HCT116 (cell line): ENCODE results near the gene FGFR3. TPM values are rescaled to one million over a fixed set of nuclear protein-coding genes. Genes with fewer than 3 reads are reported as not detected.

ENCODE experiments used
- ATAC-seq: fragments of 200-7000 bp; cut with Tn5 transposase; 2 replicates; pipeline ENCODE4 v1.9.1; 2020; ENCODE audit warnings: mild to moderate bottlenecking, moderate library complexity
- BruUV-seq: library from RNA; stranded (reverse); fragments of 400-500 nt; replicated peaks from 2 replicates; lab custom pipeline; 2021; lab: Mats Ljungman, UMichigan
- CTCF ChIA-PET: fragments of 300-600 bp; sonication (Branson Sonifier 250); formaldehyde crosslinking; loops from one replicate; lab custom pipeline; 2021; ENCODE audit warnings: antibody characterized with exemption; lab: Charles Lee
- POLR2A ChIA-PET: fragments of 300-600, 350-600 bp; sonication (Branson Sonifier 250); formaldehyde crosslinking; loops from one replicate; lab custom pipeline; 2021; ENCODE audit warnings: antibody characterized with exemption; lab: Charles Lee
- RAD21 ChIA-PET, 2 experiments: fragments of 300-600 bp; sonication (Branson Sonifier 250); formaldehyde crosslinking; loops; one replicate each; lab custom pipeline; 2023; ENCODE audit warnings: low total read pairs in 2 of 2; ENCODE audit not compliant: uncharacterized antibody in 2 of 2, unreplicated experiment in 2 of 2, low non-redundant PET in 1 of 2; lab: Charles Lee
- DNase-seq: peaks from one replicate; pipeline ENCODE4 v3.0.0-alpha.2; 2010; ENCODE audit warnings: low read depth, low spot score
- H2AFZ ChIP-seq: fragments of 200-600 bp; shearing (Covaris generic), sonication (generic); 2 replicates; pipeline ENCODE4 v1.6.1; 2017; ENCODE audit warnings: low read depth, mixed run types, mixed read lengths, antibody characterized with exemption, low read length; ENCODE audit not compliant: poor library complexity, severe bottlenecking
- H3K27ac ChIP-seq: 2 replicates; pipeline ENCODE4 v1.5.1; 2012; ENCODE audit warnings: low read depth, low read length
- H3K27me3 ChIP-seq: fragments of 200-600 bp; sonication (generic); 2 replicates; pipeline ENCODE4 v1.6.1; 2016; ENCODE audit warnings: mixed run types, low read length, mixed read lengths; ENCODE audit not compliant: insufficient read depth
- H3K36me3 ChIP-seq, 2 experiments: fragments of 200-500 bp in 1 of 2; fragments of 200-600 bp in 1 of 2; sonication (Bioruptor generic) in 1 of 2; sonication (generic) in 1 of 2; 2 replicates each; pipeline versions ENCODE4 v1.5.1 to v1.6.1; 2014 to 2016; ENCODE audit warnings: low read length in 2 of 2, inconsistent platforms in 1 of 2, mixed read lengths in 1 of 2, mixed run types in 1 of 2; ENCODE audit not compliant: insufficient read depth in 2 of 2, control insufficient read depth in 1 of 2
- H3K4me1 ChIP-seq, 2 experiments: fragments of 200-600 bp in 1 of 2; sonication (generic) in 1 of 2; 2 replicates each; pipeline versions ENCODE4 v1.5.1 to v1.6.1; 2012 to 2017; ENCODE audit warnings: low read length in 2 of 2, inconsistent platforms in 1 of 2, mild to moderate bottlenecking in 1 of 2, mixed read lengths in 1 of 2, mixed run types in 1 of 2, moderate library complexity in 1 of 2; ENCODE audit not compliant: insufficient read depth in 2 of 2, control insufficient read depth in 1 of 2
- H3K4me2 ChIP-seq: fragments of 200-600 bp; sonication (generic); 2 replicates; pipeline ENCODE4 v1.6.1; 2017; ENCODE audit warnings: mixed run types, low read length, mixed read lengths
- H3K4me3 ChIP-seq, 2 experiments: fragments of 200-600 bp in 1 of 2; sonication (generic) in 1 of 2; replicated peaks in 1 of 2; 2 replicates each; pipeline ENCODE4 v1.5.1; 2011 to 2016; ENCODE audit warnings: low read length in 2 of 2, control low read depth in 1 of 2, low read depth in 1 of 2, mild to moderate bottlenecking in 1 of 2, mixed read lengths in 1 of 2, mixed run types in 1 of 2
- H3K79me2 ChIP-seq: fragments of 200-600 bp; sonication (generic); 2 replicates; pipeline ENCODE4 v1.6.1; 2017; ENCODE audit warnings: mild to moderate bottlenecking, mixed run types, low read length, moderate library complexity, mixed read lengths; ENCODE audit not compliant: insufficient read depth
- H3K9ac ChIP-seq: fragments of 200-600 bp; sonication (generic); 2 replicates; pipeline ENCODE4 v1.6.1; 2016; ENCODE audit warnings: low read length, mixed read lengths
- H3K9me2 ChIP-seq: fragments of 200-600 bp; sonication (generic), shearing (Covaris generic); 2 replicates; pipeline ENCODE4 v1.6.1; 2017; ENCODE audit warnings: mixed run types, mild to moderate bottlenecking, moderate library complexity; ENCODE audit not compliant: insufficient read depth
- H3K9me3 ChIP-seq, 2 experiments: fragments of 200-500 bp in 1 of 2; fragments of 200-600 bp in 1 of 2; sonication (Bioruptor generic) in 1 of 2; sonication (generic) in 1 of 2; 2 replicates each; pipeline ENCODE4 v1.6.1; 2014 to 2017; ENCODE audit warnings: low read length in 2 of 2, mixed read lengths in 2 of 2, inconsistent platforms in 1 of 2, low read depth in 1 of 2, mild to moderate bottlenecking in 1 of 2, mixed run types in 1 of 2, moderate library complexity in 1 of 2; ENCODE audit not compliant: control insufficient read depth in 1 of 2, insufficient read depth in 1 of 2
- H4K20me1 ChIP-seq: fragments of 200-600 bp; sonication (generic), shearing (Covaris generic); 2 replicates; pipeline ENCODE4 v1.6.1; 2017; ENCODE audit warnings: mixed run types, mild to moderate bottlenecking, moderate library complexity; ENCODE audit not compliant: insufficient read depth
- CBX3 ChIP-seq: IDR thresholded peaks from 2 replicates; pipeline ENCODE4 v1.6.1; 2012; ENCODE audit warnings: low read depth
- CEBPB ChIP-seq: IDR thresholded peaks from 2 replicates; pipeline ENCODE4 v1.6.1; 2012; ENCODE audit warnings: low read depth
- EGR1 ChIP-seq: IDR thresholded peaks from 2 replicates; pipeline ENCODE4 v1.6.1; 2012; ENCODE audit warnings: low read depth
- ELF1 ChIP-seq: IDR thresholded peaks from 2 replicates; pipeline ENCODE4 v1.6.1; 2012; ENCODE audit warnings: low read depth, borderline replicate concordance
- FOSL1 ChIP-seq: IDR thresholded peaks from 2 replicates; pipeline ENCODE4 v1.6.1; 2012; ENCODE audit warnings: low read depth
- POLR2A ChIP-seq: IDR thresholded peaks from 2 replicates; pipeline ENCODE4 v1.7.0; 2011; ENCODE audit warnings: borderline replicate concordance; ENCODE audit not compliant: insufficient read depth, insufficient read length; ENCODE audit errors: extremely low read depth
- POLR2AphosphoS5 ChIP-seq: IDR thresholded peaks from 2 replicates; pipeline ENCODE4 v1.6.1; 2011; ENCODE audit warnings: mild to moderate bottlenecking, low read depth, low read length, moderate library complexity
- SRF ChIP-seq: IDR thresholded peaks from 2 replicates; pipeline ENCODE4 v1.6.1; 2012; ENCODE audit warnings: low read depth
- TCF7L2 ChIP-seq: IDR thresholded peaks from 2 replicates; pipeline ENCODE4 v1.7.0; 2011; ENCODE audit warnings: borderline replicate concordance, inconsistent platforms; ENCODE audit not compliant: insufficient read depth, insufficient read length; ENCODE audit errors: extremely low read depth
- YY1 ChIP-seq: IDR thresholded peaks from 2 replicates; pipeline ENCODE4 v1.6.1; 2011; ENCODE audit warnings: low read length, low read depth, moderate library complexity, mild to moderate bottlenecking; ENCODE audit not compliant: insufficient replicate concordance; ENCODE audit errors: extremely low read depth
- ZBTB33 ChIP-seq: IDR thresholded peaks from 2 replicates; pipeline ENCODE4 v1.6.1; 2011; ENCODE audit warnings: mild to moderate bottlenecking, low read length, moderate library complexity; ENCODE audit not compliant: insufficient replicate concordance; ENCODE audit errors: extremely low read depth
- ZNF274 ChIP-seq: fragments of 200-500 bp; sonication (Bioruptor generic); IDR thresholded peaks from 2 replicates; pipeline ENCODE4 v1.6.1; 2014; ENCODE audit warnings: mild to moderate bottlenecking, low read depth, low read length, inconsistent platforms
- intact Hi-C: fragments of 100-400 bp; cut with micrococcal nuclease; formaldehyde crosslinking; loops from 2 replicates; pipeline ENCODE4 v1.10.0; 2022
- total RNA-seq: library from RNA; stranded (reverse); gene quantifications from one replicate; pipeline ENCODE4 v1.2.1, GENCODE V29; 2021; ENCODE audit not compliant: unreplicated experiment
- TF ChIP-seq, protein P1 (sequence below): IDR thresholded peaks from 2 replicates; pipeline ENCODE4 v1.6.1; 2012

The FGFR3 gene
- total RNA-seq, 1 experiment from 2014 or later, result 31.7 TPM

DNA sequence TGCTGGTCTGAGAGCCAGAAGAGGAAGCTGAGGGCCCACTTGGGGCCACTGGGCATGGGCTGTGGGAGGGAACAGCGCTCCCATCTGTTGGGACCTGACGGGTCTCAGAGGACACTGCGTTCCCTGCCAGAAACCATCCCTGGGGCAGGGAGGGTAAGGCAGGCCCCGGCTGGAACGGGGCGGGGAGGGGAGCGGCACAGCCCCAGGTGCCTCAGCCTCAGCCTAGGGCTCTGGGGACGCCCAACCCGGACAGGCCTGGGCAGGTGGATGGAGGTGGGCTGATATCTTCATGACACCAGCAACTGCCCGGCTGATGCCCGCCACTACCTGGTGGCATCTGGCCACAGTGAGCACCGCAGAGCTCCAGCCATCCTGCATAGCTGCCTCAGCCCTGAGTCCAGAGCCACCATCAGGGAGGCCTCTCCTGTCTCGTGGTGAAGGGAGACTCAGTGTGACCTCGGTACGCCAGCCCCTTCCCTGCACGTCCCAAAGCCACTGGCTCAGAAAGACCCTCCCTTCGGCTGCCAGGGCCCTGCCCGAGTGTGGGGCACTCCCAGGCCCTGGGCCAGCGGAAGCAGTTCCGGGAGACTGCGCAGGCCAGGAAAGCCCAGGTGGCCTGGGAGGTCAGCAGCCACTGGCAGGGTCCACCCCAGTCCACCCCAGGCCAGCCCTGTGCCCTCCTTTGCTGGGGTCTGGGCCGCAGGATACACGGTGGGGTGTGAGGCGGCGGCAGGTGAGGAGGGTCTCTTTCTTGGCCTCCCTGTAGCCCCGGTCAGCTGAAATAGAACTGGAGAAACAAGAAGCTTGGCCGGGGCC lies 34.6 kb upstream of the FGFR3 start (continued):
- no peak for TF ChIP-seq ZBTB33
- TF ChIP-seq, protein P1, sequence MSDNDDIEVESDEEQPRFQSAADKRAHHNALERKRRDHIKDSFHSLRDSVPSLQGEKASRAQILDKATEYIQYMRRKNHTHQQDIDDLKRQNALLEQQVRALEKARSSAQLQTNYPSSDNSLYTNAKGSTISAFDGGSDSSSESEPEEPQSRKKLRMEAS, result no peak
- TF ChIP-seq SRF, result no peak
- no peak for TF ChIP-seq EGR1
- TF ChIP-seq FOSL1, result no peak
- TF ChIP-seq ZNF274, result no peak
- no peak for TF ChIP-seq CBX3
- TF ChIP-seq POLR2A, result no peak
- no peak for TF ChIP-seq ELF1

DNA sequence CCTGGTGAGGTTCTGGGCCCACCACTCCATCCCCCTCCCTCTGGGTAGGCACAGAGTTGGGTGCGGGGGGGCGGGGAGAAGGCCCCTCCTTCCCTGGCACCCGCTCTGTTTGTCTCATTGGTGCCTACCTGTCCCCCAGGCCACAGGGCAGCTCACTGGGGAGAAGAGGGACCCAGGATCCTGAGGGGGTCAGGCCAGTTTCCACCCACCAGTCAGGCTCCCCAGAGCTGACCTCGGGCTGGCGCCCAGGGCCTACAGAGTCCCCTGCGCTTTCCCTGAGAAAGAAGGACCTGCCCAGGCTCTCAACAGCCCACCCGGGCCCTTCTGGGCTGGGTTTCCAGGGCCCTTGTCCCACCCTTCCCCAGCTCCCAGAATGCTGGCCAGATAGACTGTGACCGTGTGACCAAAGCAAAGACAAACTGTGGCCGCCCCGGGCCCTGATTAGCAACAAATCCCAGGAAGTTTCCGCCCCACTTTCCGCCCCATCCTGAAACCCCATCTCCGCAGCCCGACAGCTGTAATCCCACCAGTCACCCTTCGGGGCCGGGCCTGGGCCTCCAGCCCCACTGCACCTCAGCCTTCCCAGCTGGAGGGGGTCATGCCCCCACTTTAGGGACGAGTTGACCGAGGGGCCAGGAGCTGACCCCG lies 33.8 kb upstream of the FGFR3 start:
- RAD21 ChIA-PET, result no interaction called here
- Histone ChIP-seq H3K79me2 (no peaks in the 10 kb centered on the region), H3K27ac (no peak overlapping the region), H3K9ac (no peak overlapping the region), H3K36me3 (no peaks in the 10 kb centered on the region), H3K9me3 (no peaks in the 10 kb centered on the region), H3K4me2 (no peak overlapping the region), H3K9me2 (no peaks in the 10 kb centered on the region), H4K20me1 (no peaks in the 10 kb centered on the region), H3K27me3 (no peaks in the 10 kb centered on the region), H3K4me1 (peaks cover 15 to 16% of the 10 kb centered on the region in 2 experiments), H2AFZ (no peak overlapping the region), H3K4me3 (no peak overlapping the region)
- ATAC-seq (no peak), DNase-seq (no peak)
- intact Hi-C loops, result no loop called here
- BruUV-seq, result no TSS peak
- CTCF ChIA-PET, result no interaction called here
- POLR2A ChIA-PET, result no interaction called here
- TF ChIP-seq POLR2AphosphoS5, result no peak
- TF ChIP-seq YY1, result no peak
- no peak for TF ChIP-seq TCF7L2
- TF ChIP-seq CEBPB, result no peak
- no peak for TF ChIP-seq ZBTB33
